Measurements from ENCODE around the gene MICAL2.

DNA sequence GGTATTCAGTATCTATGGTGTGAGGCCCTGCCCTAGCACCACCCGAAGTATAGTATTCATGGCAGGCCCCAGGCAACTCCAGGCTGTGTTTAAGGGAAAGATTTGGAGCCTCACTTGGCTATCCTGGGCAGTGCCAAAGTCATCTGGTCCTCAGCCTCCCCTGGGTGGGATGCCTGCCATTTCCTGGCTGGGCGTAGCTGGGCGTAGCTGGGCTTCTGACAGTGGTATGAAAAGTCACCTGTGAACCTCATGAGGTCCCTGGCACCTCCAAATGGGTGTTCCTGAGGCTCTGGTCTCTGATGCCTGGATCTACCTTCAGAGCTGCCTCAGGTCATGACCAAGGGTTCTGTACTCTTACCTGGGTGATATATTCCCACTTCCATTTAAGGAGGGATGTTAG is 154.0 kb downstream of the MICAL2 start:
- no peak for TF ChIP-seq POLR2A (IDR thresholded peaks at IDR 0.05)
- TF ChIP-seq, protein P1, sequence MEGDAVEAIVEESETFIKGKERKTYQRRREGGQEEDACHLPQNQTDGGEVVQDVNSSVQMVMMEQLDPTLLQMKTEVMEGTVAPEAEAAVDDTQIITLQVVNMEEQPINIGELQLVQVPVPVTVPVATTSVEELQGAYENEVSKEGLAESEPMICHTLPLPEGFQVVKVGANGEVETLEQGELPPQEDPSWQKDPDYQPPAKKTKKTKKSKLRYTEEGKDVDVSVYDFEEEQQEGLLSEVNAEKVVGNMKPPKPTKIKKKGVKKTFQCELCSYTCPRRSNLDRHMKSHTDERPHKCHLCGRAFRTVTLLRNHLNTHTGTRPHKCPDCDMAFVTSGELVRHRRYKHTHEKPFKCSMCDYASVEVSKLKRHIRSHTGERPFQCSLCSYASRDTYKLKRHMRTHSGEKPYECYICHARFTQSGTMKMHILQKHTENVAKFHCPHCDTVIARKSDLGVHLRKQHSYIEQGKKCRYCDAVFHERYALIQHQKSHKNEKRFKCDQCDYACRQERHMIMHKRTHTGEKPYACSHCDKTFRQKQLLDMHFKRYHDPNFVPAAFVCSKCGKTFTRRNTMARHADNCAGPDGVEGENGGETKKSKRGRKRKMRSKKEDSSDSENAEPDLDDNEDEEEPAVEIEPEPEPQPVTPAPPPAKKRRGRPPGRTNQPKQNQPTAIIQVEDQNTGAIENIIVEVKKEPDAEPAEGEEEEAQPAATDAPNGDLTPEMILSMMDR (IDR thresholded peaks at IDR 0.05): no peak
